SIG-M5 treated with dmso at 0.1 percent for 504 hours (cell line): ENCODE data around the gene CCL1.

Experiments used
- DNase-seq: peaks from one replicate; lab custom pipeline; 2025; ENCODE audit not compliant: unreplicated experiment; lab: John Stamatoyannopoulos, UW

The CCL1 gene

DNA sequence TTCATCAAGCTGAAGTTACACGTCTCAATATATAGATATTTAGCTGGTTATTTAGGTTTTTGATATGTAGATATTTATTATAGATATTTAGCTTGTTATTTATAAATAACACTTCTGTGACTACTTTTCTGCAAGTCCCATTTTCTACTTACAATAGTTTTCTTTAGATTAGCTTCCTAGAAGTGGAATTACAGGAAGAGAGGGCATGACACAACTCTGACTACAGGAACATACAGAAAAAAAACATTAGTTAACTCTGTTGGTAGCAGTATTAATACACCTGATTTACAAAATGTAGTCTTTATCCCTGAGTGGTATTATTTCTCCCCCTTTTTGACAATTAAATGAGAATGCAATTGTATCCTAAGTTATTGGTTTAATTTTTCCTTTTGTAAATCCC is 21.2 kb upstream of the CCL1 start:
- DNase-seq: no peak

- DNase-seq: no peak
Measured at GRCh38 chr17:34383216-34383615, 20.2 kb upstream of the CCL1 start.

DNA sequence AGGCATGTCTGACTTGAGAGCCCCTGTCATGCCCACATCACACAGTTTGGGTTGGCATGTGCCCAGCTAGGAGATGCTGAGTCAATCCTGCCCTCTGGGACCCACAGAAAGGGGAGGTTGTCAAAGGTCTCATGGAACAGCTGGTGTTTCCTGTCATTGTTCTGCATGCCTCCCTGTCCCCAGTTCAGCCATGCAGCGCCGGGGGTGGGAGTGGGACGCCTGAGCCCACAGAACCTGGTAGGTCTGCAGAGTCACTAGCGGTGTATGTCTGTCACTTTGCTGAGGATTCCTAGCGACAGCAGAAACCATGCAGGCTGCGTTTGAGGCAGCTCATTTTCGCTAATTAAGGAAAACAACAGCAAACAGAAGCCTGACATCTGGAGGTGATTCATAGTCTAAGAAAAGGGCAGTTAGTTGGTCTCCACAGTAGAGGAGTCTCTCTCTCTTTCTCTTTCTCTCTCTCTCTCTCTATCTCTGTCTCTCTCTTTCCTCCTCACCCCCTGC is 19.6 kb upstream of the CCL1 start:
- no peak for DNase-seq

- DNase-seq: no peak
Measured at GRCh38 chr17:34379868-34380267, 16.8 kb upstream of the CCL1 start.

GRCh38 chr17:34378664-34379101 is 15.7 kb upstream of the CCL1 start:
- DNase-seq: peak; percentile 85

- no peak for DNase-seq
Measured at GRCh38 chr17:34377078-34377823, 14.2 kb upstream of the CCL1 start.

GRCh38 chr17:34375426-34375997 is 12.5 kb upstream of the CCL1 start:
- no peak for DNase-seq

DNA sequence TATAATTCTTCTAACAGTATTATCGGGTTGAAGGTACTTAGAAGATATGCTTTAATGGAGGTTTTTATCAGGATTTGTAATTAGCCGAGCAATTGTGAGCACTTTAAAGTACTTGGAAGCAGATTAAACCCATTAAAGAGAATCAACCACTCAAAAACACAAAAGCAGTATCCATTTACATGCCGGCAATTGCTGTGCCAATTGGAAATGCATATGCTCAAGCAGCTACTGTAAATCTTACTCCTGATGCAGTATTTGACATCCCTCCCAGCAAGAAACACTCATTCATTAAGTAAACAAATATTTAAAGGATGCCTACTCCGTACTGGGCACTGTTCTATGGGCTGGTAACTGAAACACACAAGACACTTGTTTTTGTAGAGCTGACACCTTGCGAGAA is 11.4 kb upstream of the CCL1 start:
- DNase-seq: no peak

- no peak for DNase-seq
Measured at GRCh38 chr17:34371405-34372100, 8.5 kb upstream of the CCL1 start.

DNA sequence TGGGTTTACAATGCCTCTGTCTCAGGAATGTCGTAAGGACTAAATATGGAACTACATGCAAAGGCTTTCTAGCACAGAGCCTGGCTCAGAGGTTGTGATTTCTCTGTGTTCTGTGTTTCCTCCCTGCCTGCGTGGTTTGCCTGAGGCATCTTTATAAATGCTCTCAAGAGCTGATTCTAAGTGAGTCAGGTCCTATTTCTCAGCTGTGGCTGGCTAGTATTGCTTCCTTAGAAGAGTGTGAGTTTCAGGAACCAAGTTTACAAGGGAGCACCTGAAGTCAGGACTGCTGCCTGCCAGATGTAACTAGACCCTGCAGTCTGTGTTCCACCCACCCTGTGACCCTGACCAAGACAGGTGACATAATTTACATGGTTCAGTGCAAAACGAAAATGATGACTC is 8.0 kb upstream of the CCL1 start:
- no peak for DNase-seq

DNA sequence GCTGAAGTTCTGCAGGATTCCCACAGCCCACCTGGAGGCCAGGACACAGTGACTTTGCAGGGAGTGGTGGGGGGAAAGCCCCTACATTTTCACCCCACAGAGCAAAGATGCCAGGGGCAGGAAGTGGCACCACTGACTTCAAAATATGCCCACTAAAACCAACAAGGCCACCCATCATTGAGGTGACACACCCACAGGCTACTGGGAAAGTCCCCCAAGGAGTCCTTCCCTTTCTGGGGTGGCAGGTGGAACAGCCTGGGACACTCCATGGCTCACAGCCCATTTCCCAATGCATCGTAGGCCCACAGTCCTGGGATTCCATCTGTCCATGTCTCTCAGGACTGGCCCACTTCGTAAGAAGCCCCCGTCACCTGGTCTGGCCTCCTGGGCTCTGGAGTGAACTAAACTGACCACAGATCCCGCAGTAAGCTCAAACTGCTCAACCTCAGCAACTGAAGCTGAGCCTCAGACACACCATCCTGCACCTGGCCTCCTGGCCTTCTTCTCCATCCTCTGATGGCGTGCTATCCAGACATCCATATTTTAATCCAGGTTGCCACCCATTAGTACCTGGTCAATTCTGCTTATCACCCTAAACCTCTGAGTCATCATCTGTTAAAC is 7.5 kb upstream of the CCL1 start:
- no peak for DNase-seq

DNA sequence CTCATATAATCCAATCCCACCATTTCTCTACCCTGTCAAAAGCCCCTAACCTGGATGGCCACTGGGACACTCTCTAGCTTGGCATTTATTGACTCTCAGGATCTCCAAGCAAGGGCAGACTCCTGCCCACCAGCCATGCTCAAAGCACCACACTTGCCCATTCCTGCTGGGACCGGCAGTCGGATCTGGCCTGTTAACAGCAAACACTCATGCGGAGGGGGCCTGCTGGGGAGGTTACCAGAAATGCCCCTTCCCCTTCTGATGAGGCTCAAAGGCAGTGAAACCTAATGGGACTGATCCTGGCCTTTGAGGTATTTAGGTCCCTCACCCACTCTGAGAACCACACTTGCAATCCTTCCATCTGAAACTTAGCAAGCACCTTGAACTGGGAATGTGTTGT is 6.5 kb upstream of the CCL1 start:
- no peak for DNase-seq

DNA sequence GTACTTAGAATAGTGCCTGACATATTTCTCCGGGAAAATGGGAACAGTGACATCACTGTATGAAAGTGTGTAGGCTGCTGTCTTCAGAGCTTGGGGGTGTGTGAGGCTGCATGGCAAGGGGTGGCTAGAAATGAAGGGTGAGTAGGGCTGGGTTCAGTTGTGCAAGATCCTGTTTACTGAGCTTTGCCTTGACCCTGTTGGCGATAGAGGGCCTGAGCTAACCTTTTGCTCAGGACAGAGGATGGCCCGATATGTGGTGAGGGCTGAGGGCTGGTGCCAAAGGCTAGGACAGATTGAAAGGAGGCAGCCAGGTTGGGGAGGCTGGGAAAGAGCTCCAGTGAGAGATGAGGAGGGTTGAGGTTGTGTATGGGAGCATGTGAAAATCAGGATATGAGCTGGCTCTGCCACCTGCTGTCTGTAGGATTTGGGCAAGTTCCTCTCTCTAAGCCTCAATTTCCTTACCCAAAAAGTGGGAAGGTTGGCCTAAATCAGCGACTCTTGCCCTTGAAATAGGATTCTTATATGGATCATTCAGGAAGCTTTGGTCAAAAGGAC is 6.0 kb upstream of the CCL1 start:
- DNase-seq: no peak

DNA sequence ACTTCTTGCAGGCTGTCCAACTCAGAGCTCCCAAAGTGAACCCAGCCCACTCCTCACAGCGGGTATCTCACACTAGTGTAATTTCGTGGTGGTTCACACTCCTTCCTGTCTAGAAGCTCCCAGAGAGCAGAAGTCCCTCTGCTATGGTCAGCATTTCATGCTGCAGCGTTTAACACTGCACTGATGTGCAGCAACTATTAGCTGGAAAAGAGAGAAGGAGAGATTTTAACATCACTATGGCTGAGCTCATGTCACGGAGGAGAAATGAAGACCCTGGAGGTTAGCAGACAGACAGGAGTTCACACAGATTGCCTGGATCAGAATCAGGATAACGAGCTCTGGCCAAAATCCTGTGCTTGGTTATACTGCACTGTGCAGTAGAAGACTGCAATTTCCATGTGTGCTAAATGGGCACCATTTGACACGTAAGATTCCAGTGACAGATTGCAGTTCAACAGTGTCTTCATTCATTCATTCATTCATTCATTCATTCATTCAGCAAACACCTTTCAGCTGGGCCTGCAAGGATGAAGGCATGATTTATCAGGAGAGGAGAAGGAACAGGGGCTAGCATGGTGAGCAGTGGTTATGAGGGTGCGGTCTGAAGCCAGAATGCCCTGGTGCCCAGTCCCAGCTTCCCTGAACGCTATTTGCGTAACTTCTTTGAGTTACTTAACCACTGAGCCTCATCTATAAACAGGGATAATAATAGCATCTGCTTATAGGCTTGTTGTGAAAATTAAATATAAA is 5.3 kb upstream of the CCL1 start:
- peak; percentile 64 for DNase-seq

- DNase-seq: no peak
Measured at GRCh38 chr17:34367486-34368195, 4.6 kb upstream of the CCL1 start.

GRCh38 chr17:34366529-34367107 is 3.6 kb upstream of the CCL1 start:
- DNase-seq: no peak

- no peak for DNase-seq
Measured at GRCh38 chr17:34366010-34366409, 3.0 kb upstream of the CCL1 start.

DNA sequence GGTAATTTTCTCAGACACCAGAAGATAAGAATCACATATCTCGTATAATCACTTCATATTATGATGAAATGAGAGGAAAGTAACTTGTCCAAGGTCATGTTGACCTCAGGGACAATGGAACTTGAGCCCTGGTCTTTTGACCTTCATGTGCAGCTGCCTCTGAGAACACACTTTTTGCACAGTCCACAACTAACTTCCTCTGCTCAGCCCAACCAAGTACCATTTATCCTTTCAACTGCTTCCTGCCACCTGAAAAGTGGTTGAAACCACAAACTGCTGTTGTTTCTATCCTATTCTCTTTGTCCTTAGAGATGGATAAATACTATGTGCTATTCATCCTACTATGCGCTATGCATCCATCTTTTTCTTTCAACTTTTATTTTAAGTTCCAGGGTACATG is 2.3 kb upstream of the CCL1 start:
- no peak for DNase-seq

GRCh38 chr17:34364751-34365150 is 1.7 kb upstream of the CCL1 start:
- no peak for DNase-seq
